Hepatocyte (in vitro differentiated cells): ENCODE results near the gene PLEKHM3. TPM values are rescaled to one million over a fixed set of nuclear protein-coding genes. Genes with fewer than 3 reads are reported as not detected.
A peak's percentile ranks its signal among the peaks of the same experiment; 100 is the strongest.

ENCODE experiments used
- DNase-seq: peaks from one replicate; pipeline ENCODE4 v3.0.0-alpha.2; 2016; ENCODE audit warnings: low spot score
- H2AFZ ChIP-seq: fragments of 200-600 bp; sonication (generic); 2 replicates; pipeline ENCODE4 v1.6.0; 2016; ENCODE audit warnings: antibody characterized with exemption, mild to moderate bottlenecking
- H3K27ac ChIP-seq: fragments of 200-600 bp; sonication (generic); 2 replicates; pipeline ENCODE4 v1.5.1; 2016; ENCODE audit warnings: mild to moderate bottlenecking
- H3K27me3 ChIP-seq: fragments of 200-600 bp; sonication (generic); 2 replicates; pipeline ENCODE4 v1.6.1; 2016
- H3K36me3 ChIP-seq: fragments of 200-600 bp; sonication (generic); replicated peaks from 2 replicates; pipeline ENCODE4 v1.5.1; 2016; ENCODE audit warnings: low read depth; ENCODE audit not compliant: insufficient read depth
- H3K4me1 ChIP-seq: fragments of 200-600 bp; sonication (generic); 2 replicates; pipeline ENCODE4 v1.5.1; 2016; ENCODE audit warnings: mild to moderate bottlenecking, moderate library complexity; ENCODE audit not compliant: insufficient read depth
- H3K4me2 ChIP-seq: fragments of 200-600 bp; sonication (generic); 2 replicates; pipeline ENCODE4 v1.6.0; 2016
- H3K4me3 ChIP-seq: fragments of 200-600 bp; sonication (generic); 2 replicates; pipeline ENCODE4 v1.5.1; 2016; ENCODE audit warnings: mild to moderate bottlenecking
- H3K79me2 ChIP-seq: fragments of 200-600 bp; sonication (generic); 2 replicates; pipeline ENCODE4 v1.6.0; 2017; ENCODE audit warnings: mild to moderate bottlenecking
- H3K9me2 ChIP-seq: fragments of 200-600 bp; sonication (generic); replicated peaks from 2 replicates; pipeline ENCODE4 v1.6.0; 2017; ENCODE audit warnings: mild to moderate bottlenecking; ENCODE audit not compliant: insufficient read depth
- H3K9me3 ChIP-seq: fragments of 200-600 bp; sonication (generic); 2 replicates; pipeline ENCODE4 v1.5.1; 2016; ENCODE audit warnings: low read depth, mild to moderate bottlenecking
- H4K20me1 ChIP-seq: fragments of 200-600 bp; sonication (generic); 2 replicates; pipeline ENCODE4 v1.6.0; 2016; ENCODE audit warnings: mild to moderate bottlenecking; ENCODE audit not compliant: insufficient read depth, poor library complexity, severe bottlenecking
- EZH2 ChIP-seq: fragments of 200-600 bp; sonication (generic); IDR thresholded peaks from 2 replicates; pipeline ENCODE4 v1.6.1; 2016; ENCODE audit warnings: antibody characterized with exemption, mild to moderate bottlenecking, borderline replicate concordance
- EZH2phosphoT487 ChIP-seq: fragments of 200-600 bp; sonication (generic); IDR thresholded peaks from one replicate; pipeline ENCODE4 v1.6.1; 2018; ENCODE audit warnings: antibody characterized with exemption, mild to moderate bottlenecking, low read depth, moderate library complexity; ENCODE audit not compliant: unreplicated experiment, severe bottlenecking
- whole genome bisulfite sequencing: methylation state at CpG from one replicate; pipeline ENCODE4 v1.1.6; 2016; ENCODE audit warnings: low lambda C conversion rate; ENCODE audit errors: missing lambda C conversion rate; 5-methylcytosine and 5-hydroxymethylcytosine counted together
- polyA plus RNA-seq: library from polyadenylated mRNA; unstranded; fragments of >200 nt; fragmentation: Nextera tagmentation; extraction: Ambion mirVana; gene quantifications from 2 replicates; pipeline ENCODE4 v1.2.1, GENCODE V29; 2016
- total RNA-seq: library from RNA; depleted of rRNA; stranded (reverse); fragments of >200 nt; gene quantifications from 2 replicates; pipeline ENCODE4 v1.2.3, GENCODE V29; 2014
- TF ChIP-seq, protein P1 (sequence below): fragments of 200-600 bp; sonication (generic); IDR thresholded peaks from 2 replicates; pipeline ENCODE4 v1.5.1; 2016; ENCODE audit warnings: antibody characterized with exemption, mild to moderate bottlenecking; ENCODE audit not compliant: poor library complexity

Gene PLEKHM3
- total and polyA plus RNA-seq, 2 experiments from 2014 or later, result 4.2 to 11.1 TPM

DNA sequence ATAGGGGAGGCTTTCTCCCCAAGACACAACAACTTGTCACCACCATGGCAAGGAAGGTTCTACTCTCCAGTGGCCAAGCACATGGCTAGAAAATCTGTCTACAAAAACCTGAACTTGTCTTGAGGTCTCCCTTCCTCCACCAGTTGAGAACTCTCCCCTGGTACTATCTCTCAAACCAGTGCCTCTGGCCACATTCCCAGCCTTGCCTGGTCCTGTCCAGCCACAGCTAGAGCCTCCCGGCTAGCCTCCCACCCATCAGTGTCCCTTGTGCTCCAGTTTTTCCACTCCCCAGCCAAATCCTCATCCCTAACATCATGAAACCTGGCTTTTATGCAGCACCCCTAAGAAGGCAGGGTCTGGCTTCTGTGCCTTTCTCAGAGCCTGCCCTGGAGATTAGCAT is 234.4 kb downstream of the PLEKHM3 start:
- H2AFZ ChIP-seq, result no peak overlapping the region
- TF ChIP-seq EZH2 (no peak), EZH2phosphoT487 (no peak)
- TF ChIP-seq, protein P1, sequence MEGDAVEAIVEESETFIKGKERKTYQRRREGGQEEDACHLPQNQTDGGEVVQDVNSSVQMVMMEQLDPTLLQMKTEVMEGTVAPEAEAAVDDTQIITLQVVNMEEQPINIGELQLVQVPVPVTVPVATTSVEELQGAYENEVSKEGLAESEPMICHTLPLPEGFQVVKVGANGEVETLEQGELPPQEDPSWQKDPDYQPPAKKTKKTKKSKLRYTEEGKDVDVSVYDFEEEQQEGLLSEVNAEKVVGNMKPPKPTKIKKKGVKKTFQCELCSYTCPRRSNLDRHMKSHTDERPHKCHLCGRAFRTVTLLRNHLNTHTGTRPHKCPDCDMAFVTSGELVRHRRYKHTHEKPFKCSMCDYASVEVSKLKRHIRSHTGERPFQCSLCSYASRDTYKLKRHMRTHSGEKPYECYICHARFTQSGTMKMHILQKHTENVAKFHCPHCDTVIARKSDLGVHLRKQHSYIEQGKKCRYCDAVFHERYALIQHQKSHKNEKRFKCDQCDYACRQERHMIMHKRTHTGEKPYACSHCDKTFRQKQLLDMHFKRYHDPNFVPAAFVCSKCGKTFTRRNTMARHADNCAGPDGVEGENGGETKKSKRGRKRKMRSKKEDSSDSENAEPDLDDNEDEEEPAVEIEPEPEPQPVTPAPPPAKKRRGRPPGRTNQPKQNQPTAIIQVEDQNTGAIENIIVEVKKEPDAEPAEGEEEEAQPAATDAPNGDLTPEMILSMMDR, result no peak
- peak overlapping the region; percentile 47 for H3K27ac ChIP-seq

DNA sequence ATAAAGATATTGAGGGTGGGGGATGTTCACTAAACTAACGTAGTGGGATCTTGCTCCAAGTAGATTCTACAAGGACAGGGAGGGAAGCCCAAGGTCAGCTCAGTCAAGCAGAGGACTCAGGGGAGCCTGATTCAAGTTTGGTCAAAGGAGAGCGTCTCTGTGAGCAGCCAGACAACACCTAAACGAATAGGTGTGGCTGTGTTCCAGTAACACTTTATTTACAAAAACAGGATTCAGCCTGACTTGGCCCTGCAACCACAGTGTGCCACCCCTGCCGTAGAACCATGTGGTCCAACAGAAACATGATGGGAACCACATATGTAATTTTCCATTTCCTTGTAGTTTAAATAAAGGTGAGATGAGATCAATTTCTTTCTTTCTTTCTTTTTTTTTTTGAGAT is 237.5 kb downstream of the PLEKHM3 start:
- Histone ChIP-seq H3K36me3 (no peaks in the 10 kb centered on the region), H2AFZ (no peak overlapping the region), H4K20me1 (no peaks in the 10 kb centered on the region), H3K4me3 (no peak overlapping the region), H3K27me3 (no peaks in the 10 kb centered on the region), H3K4me2 (no peak overlapping the region), H3K9me2 (no peaks in the 10 kb centered on the region), H3K79me2 (no peaks in the 10 kb centered on the region), H3K27ac (no peak overlapping the region), H3K9me3 (no peaks in the 10 kb centered on the region), H3K4me1 (peaks cover 12% of the 10 kb centered on the region)
- no peak for DNase-seq
- WGBS, result 78% methylated on average over 4 of the region's 4 CpGs
- TF ChIP-seq EZH2 (no peak), EZH2phosphoT487 (no peak)
- TF ChIP-seq, protein P1, result no peak

More for the DNA sequence above, 234.4 kb downstream of the PLEKHM3 start:
- H3K36me3 ChIP-seq, result no peaks in the 10 kb centered on the region
- 100% methylated on average over 1 of the region's 1 CpG for WGBS
- H3K27me3 ChIP-seq, result no peaks in the 10 kb centered on the region
- no peaks in the 10 kb centered on the region for H3K9me3 ChIP-seq
- H3K4me3 ChIP-seq, result no peak overlapping the region
- DNase-seq, result no peak
- H3K4me2 ChIP-seq, result no peak overlapping the region
- no peaks in the 10 kb centered on the region for H4K20me1 ChIP-seq
- H3K79me2 ChIP-seq, result no peaks in the 10 kb centered on the region
- peaks cover 6% of the 10 kb centered on the region for H3K4me1 ChIP-seq
- no peaks in the 10 kb centered on the region for H3K9me2 ChIP-seq

DNA sequence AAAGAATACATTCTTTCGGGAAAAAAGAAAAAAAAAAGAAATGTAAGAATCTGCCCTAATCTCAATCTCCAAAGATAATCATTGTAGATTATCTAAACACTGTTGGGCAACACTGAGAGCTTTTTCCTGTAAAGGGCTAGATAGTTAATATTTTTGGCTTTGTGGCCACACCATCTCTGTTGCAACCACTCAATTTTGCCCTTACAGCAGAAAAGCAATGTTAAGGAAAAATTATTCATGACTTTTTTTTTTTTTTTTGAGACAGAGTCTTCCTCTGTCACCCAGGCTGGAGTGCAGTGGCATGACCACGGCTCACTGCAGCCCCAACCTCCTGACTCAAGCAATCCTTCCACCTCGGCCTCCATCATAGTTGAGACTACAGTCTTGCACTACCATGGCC is 238.3 kb downstream of the PLEKHM3 start:
- Histone ChIP-seq H3K9me3 (no peaks in the 10 kb centered on the region), H3K36me3 (no peaks in the 10 kb centered on the region), H3K4me2 (no peak overlapping the region), H3K27me3 (no peaks in the 10 kb centered on the region), H3K4me3 (no peak overlapping the region), H2AFZ (no peak overlapping the region), H4K20me1 (no peaks in the 10 kb centered on the region), H3K4me1 (peaks cover 13% of the 10 kb centered on the region), H3K27ac (no peak overlapping the region), H3K9me2 (no peaks in the 10 kb centered on the region), H3K79me2 (no peaks in the 10 kb centered on the region)
- WGBS, result 91% methylated on average over 3 of the region's 3 CpGs
- DNase-seq, result no peak
- TF ChIP-seq EZH2, result no peak
- no peak for TF ChIP-seq EZH2phosphoT487
- TF ChIP-seq, protein P1, result no peak

DNA sequence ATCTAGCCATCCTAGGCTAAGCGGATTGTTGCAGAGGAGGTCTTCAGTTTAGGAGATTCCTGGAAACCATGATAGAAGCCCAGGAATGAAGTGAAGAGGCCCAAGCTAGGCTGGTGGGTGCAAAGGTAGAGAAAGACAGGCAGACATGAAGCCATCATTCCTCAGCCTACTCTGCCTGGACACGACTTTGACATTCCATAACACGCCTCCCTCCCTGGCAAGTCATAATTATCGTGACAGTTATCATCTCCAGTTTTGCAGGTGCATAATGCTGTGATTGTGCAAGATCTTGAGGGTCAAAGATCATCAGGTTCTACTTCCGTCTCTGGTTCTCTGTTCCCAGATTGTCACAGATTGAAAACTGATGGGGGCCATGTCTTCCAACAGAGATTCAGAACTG is 240.4 kb downstream of the PLEKHM3 start:
- Histone ChIP-seq H3K4me1 (peaks cover 19% of the 10 kb centered on the region), H3K4me3 (no peak overlapping the region), H4K20me1 (no peaks in the 10 kb centered on the region), H3K27ac (peak overlapping the region; percentile 37), H2AFZ (no peak overlapping the region), H3K4me2 (no peak overlapping the region), H3K79me2 (no peaks in the 10 kb centered on the region), H3K9me2 (no peaks in the 10 kb centered on the region), H3K27me3 (no peaks in the 10 kb centered on the region), H3K9me3 (no peaks in the 10 kb centered on the region), H3K36me3 (no peaks in the 10 kb centered on the region)
- TF ChIP-seq, protein P1, result no peak
- no peak for TF ChIP-seq EZH2
- no peak for TF ChIP-seq EZH2phosphoT487
- no peak for DNase-seq
- 75% methylated on average over 5 of the region's 5 CpGs for WGBS
